Fibroblast of villous mesenchyme (primary cell): ENCODE data around the gene TXNRD1. TPM values are rescaled to one million over a fixed set of nuclear protein-coding genes. Genes with fewer than 3 reads are reported as not detected.
"Not testable (repeated sequence)": the region's sequence is repeated elsewhere in the genome, so short reads cannot be mapped to it uniquely, and the experiment has no call there.

Experiments used
- DNase-seq: peaks from one replicate; pipeline ENCODE4 v3.0.0-alpha.2; 2010; ENCODE audit warnings: low read depth
- H3K4me3 ChIP-seq: 2 replicates; pipeline ENCODE4 v1.5.1; 2011; ENCODE audit warnings: low read depth, mild to moderate bottlenecking, low read length
- total RNA-seq: library from RNA; depleted of rRNA; stranded (reverse); fragments of >200 nt; gene quantifications from 2 replicates; pipeline ENCODE4 v1.2.3, GENCODE V29; 2012
- TF ChIP-seq, protein P1 (sequence below): IDR thresholded peaks from 2 replicates; pipeline ENCODE4 v1.5.1; 2012; ENCODE audit warnings: low read depth, mild to moderate bottlenecking, low read length; ENCODE audit not compliant: insufficient read depth

The TXNRD1 gene
- total RNA-seq, 1 donor, result 747 TPM

DNA sequence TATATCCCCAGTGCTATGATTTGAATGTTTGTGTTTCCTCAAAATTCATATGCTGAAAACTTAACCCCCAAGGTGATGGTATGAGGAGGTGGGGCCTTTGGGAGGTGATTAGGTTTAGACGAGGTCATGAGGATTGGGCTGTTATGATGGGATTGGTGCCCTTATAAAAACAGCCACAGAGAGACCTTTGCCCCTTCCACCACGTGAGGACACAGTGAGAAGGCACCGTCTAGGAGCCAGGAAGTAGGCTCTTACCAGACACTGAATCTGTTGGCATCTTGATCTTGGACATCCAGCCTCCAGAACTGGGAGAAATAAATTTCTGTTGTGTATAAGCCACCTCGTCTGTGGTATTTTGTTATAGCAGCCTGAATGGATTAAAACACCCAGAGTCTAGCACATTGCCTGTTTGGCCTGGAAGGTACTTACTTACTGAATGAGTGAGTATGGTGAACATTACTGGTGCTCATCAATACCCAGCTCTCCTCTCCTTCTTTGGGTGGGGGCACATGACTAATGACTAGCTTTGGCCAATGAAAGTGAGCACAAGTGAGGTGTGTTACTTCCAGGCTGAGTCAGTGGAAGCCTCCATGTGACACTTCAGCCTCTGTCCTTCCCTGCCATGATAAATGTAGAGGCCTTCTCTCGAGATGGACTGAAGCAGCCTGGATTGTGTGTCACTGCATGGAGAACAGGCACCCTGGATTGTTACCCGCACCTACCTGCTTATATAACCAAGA, 168.7 kb downstream of the TXNRD1 start:
- TF ChIP-seq, protein P1, sequence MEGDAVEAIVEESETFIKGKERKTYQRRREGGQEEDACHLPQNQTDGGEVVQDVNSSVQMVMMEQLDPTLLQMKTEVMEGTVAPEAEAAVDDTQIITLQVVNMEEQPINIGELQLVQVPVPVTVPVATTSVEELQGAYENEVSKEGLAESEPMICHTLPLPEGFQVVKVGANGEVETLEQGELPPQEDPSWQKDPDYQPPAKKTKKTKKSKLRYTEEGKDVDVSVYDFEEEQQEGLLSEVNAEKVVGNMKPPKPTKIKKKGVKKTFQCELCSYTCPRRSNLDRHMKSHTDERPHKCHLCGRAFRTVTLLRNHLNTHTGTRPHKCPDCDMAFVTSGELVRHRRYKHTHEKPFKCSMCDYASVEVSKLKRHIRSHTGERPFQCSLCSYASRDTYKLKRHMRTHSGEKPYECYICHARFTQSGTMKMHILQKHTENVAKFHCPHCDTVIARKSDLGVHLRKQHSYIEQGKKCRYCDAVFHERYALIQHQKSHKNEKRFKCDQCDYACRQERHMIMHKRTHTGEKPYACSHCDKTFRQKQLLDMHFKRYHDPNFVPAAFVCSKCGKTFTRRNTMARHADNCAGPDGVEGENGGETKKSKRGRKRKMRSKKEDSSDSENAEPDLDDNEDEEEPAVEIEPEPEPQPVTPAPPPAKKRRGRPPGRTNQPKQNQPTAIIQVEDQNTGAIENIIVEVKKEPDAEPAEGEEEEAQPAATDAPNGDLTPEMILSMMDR, result no peak
- DNase-seq, result no peak
- H3K4me3 ChIP-seq, result no peak overlapping the region

DNA sequence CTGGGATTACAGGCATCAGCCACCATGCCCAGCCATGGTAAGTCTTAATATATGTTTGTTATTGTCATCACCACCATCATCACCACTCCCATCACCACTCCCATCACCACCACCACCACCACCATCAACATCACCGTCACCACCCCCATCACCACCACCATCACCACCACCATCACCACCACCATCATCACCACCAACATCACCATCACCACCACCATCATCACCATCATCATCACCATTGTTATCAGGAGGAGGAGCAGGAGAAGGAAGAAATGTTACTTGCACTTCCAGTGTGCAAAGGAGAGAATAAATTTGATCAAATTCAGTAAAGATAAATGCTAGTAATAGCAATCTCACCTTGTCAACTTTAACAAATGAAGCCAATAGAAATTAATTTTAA, 169.9 kb downstream of the TXNRD1 start:
- no peak for DNase-seq
- H3K4me3 ChIP-seq, result no peak overlapping the region
- TF ChIP-seq, protein P1, result no peak

DNA sequence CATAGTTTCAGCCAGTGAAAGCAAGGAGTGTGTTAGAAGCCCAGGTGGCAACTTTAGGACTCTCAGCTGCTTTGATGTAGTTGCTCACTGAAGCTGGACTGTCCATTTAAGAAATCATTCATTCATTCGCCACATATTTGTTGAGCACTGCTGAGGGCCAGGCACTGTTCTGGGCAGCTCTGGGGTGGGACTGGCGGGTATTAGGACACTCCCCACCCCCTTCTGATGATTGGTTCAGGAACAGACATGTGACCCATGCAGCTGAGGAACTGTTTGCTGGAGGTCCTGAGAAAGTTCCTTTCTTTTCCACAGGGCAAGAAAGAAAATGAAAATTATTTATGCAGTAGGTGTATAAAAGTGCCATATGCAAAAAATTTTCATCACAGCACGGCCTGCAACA, 170.9 kb downstream of the TXNRD1 start:
- TF ChIP-seq, protein P1, result no peak
- DNase-seq, result no peak
- no peak overlapping the region for H3K4me3 ChIP-seq

DNA sequence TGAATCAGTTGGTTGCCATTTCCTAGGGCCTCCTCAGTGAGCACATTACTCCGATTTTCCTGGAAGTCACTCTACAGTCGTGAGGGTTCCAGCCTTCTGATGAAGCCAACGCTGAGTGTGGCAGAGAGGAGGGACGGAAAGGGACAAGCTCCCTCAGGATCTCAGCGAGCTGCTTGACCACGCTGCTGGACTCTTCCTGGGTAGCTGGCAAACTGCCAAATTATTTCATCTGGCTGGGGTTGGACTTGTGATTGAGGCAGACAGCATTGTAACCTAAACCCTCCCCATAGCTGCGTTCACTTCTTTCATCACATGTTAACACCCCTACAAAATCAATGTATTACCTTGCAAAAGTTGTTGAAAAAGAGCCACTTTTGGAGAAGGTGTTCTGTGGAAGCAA, 171.6 kb downstream of the TXNRD1 start:
- DNase-seq, result no peak
- TF ChIP-seq, protein P1, result no peak
- H3K4me3 ChIP-seq, result no peak overlapping the region

DNA sequence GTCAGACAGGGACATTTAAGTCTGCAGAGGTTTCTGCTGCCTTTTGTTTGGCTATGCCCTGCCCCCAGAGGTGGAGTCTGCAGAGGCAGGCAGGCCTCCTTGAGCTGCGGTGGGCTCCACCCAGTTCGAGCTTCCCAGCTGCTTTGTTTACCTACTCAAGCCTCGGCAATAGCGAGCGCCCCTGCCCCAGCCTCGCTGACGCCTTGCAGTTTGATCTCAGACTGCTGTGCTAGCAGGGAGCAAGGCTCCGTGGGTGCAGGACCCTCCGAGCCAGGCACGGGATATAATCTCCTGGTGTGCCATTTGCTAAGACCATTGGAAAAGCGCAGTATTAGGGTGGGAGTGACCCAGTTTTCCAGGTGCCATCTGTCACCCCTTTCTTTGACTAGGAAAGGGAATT, 178.5 kb downstream of the TXNRD1 start:
- not testable (repeated sequence) for H3K4me3 ChIP-seq

More for the DNA sequence above, 178.5 kb downstream of the TXNRD1 start:
- not testable (repeated sequence) for DNase-seq

Other genes with a start within 250 kb of the TXNRD1 start
- 29.0 and 45.8 TPM in 2 replicates for gene TDG, start 249.9 kb upstream of the TXNRD1 start, total RNA-seq
- gene GLT8D2, start 165.6 kb upstream of the TXNRD1 start, total RNA-seq, result 51.4 and 55.1 TPM in 2 replicates
- 16.1 and 38.0 TPM in 2 replicates for gene HCFC2, start 151.2 kb upstream of the TXNRD1 start, total RNA-seq
- 11.9 and 28.5 TPM in 2 replicates for gene NFYB, start 77.6 kb upstream of the TXNRD1 start, total RNA-seq
- gene EID3, start 88.0 kb downstream of the TXNRD1 start, total RNA-seq, result 11.6 and 25.0 TPM in 2 replicates
- gene CHST11, start 241.2 kb downstream of the TXNRD1 start, total RNA-seq, result 3.5 and 8.2 TPM in 2 replicates